ENCODE measurements around the gene SPATS2L.

GRCh38 chr2:200453142-200453852 is 146.8 kb downstream of the SPATS2L start:
- TF ChIP-seq POLR2AphosphoS5 (IDR thresholded peaks at IDR 0.05) (no peak), CTCF (IDR thresholded peaks at IDR 0.05) (no peak)

Measured in prostate gland (tissue), 2 donors.